ENCODE measurements around the gene ZFYVE26. TPM values are rescaled to one million over a fixed set of nuclear protein-coding genes. Genes with fewer than 3 reads are reported as not detected.

ZFYVE26 gene
- total RNA-seq, 1 experiment from 2014 or later, result 13.2 TPM

DNA sequence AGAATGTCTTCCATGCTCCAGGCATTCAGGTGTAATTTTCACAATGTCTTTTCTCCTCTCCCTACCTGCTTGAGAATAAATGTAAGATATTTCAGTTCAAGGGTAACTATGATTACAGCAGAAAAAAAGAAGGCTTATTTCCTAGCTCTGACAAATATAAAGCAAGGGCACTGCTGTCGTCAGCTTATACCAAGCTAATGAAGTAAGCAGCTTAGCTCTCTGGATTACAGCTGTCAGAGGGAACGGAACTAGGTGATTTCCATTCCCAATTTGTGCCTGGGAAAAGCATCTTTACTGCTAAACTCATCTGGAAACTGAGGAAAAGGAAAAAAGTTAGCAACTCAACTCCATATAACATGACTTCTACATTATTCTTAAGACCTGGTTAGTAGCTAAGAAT is 56.5 kb downstream of the ZFYVE26 start:
- H3K4me2 ChIP-seq (ENCODE audit: low read length), result no peak overlapping the region
- no peak overlapping the region for H3K27ac ChIP-seq (ENCODE audit: low read depth, low read length)
- H3K79me2 ChIP-seq (ENCODE audit: insufficient read depth, low read length), result no peaks in the 10 kb centered on the region
- RAD21 ChIA-PET (ENCODE audit: low non-redundant PET in 1 of 2, low total read pairs in 2 of 2, uncharacterized antibody in 2 of 2, unreplicated experiment in 2 of 2), result no interaction called here
- H3K4me3 ChIP-seq (replicated peaks in 1 of 2; ENCODE audit: low read depth in 1 of 2, low read length in 2 of 2), result no peak overlapping the region
- TF ChIP-seq ZFX (IDR thresholded peaks at IDR 0.05) (no peak), EGR1 (IDR thresholded peaks at IDR 0.05; ENCODE audit: low read depth) (no peak), JUND (IDR thresholded peaks at IDR 0.05) (no peak), CBX3 (IDR thresholded peaks at IDR 0.05; ENCODE audit: low read depth) (no peak), RAD21 (IDR thresholded peaks at IDR 0.05; ENCODE audit: low read depth) (no peak), SP1 (IDR thresholded peaks at IDR 0.05; ENCODE audit: low read depth) (no peak), POLR2AphosphoS5 (IDR thresholded peaks at IDR 0.05; ENCODE audit: low read depth, low read length) (no peak), EZH2 (IDR thresholded peaks at IDR 0.05) (no peak)
- TF ChIP-seq, protein P1, sequence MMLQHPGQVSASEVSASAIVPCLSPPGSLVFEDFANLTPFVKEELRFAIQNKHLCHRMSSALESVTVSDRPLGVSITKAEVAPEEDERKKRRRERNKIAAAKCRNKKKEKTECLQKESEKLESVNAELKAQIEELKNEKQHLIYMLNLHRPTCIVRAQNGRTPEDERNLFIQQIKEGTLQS (IDR thresholded peaks at IDR 0.05), result no peak
- intact Hi-C loops (cut with micrococcal nuclease), result no loop called here
- no peaks in the 10 kb centered on the region for H3K9me3 ChIP-seq (ENCODE audit: control insufficient read depth in 1 of 2, insufficient read depth in 1 of 2, low read depth in 1 of 2, low read length in 2 of 2)
- H3K27me3 ChIP-seq (ENCODE audit: insufficient read depth, low read length), result no peaks in the 10 kb centered on the region
- POLR2A ChIA-PET, result no interaction called here
- CTCF ChIA-PET, result no interaction called here
- H2AFZ ChIP-seq (ENCODE audit: low read depth, low read length, poor library complexity, severe bottlenecking), result no peak overlapping the region
- no peaks in the 10 kb centered on the region for H3K36me3 ChIP-seq (ENCODE audit: control insufficient read depth in 1 of 2, insufficient read depth in 2 of 2, low read length in 2 of 2)
- BruUV-seq (replicated peaks), result no TSS peak
- H3K9me2 ChIP-seq (ENCODE audit: insufficient read depth), result no peaks in the 10 kb centered on the region
- DNase-seq (ENCODE audit: low read depth, low spot score) (no peak), ATAC-seq (no peak)
- H3K9ac ChIP-seq (ENCODE audit: low read length), result no peak overlapping the region
- no peaks in the 10 kb centered on the region for H3K4me1 ChIP-seq (ENCODE audit: control insufficient read depth in 1 of 2, insufficient read depth in 2 of 2, low read length in 2 of 2)
- H4K20me1 ChIP-seq (ENCODE audit: insufficient read depth), result no peaks in the 10 kb centered on the region

DNA sequence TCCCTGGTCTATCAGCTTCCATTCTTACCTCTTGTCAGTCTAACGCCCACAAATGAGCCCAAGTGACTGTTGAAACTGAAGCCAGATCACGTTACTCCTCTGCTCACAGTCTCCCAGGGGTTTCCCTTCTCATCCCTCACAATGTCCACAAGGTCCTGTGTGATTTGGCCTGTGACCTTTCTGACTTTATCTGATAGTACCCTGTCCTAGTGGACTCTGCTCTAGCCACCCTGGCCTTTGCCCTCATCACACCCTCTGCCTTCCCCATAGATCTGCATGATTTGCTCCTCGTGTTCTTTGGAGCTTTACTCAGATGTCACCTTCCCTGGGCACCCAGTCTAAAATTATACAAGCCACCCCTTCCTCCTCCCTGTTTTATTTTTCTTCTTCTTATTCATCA is 59.2 kb downstream of the ZFYVE26 start:
- Histone ChIP-seq H3K9ac (ENCODE audit: low read length) (no peak overlapping the region), H3K27ac (ENCODE audit: low read depth, low read length) (no peak overlapping the region), H3K9me2 (ENCODE audit: insufficient read depth) (no peaks in the 10 kb centered on the region), H3K36me3 (ENCODE audit: control insufficient read depth in 1 of 2, insufficient read depth in 2 of 2, low read length in 2 of 2) (peaks cover 2 to 3% of the 10 kb centered on the region in 2 experiments; a peak in 1 of 4 replicates), H3K4me2 (ENCODE audit: low read length) (no peak overlapping the region), H2AFZ (ENCODE audit: low read depth, low read length, poor library complexity, severe bottlenecking) (no peak overlapping the region), H4K20me1 (ENCODE audit: insufficient read depth) (no peaks in the 10 kb centered on the region), H3K4me3 (replicated peaks in 1 of 2; ENCODE audit: low read depth in 1 of 2, low read length in 2 of 2) (no peak overlapping the region), H3K9me3 (ENCODE audit: control insufficient read depth in 1 of 2, insufficient read depth in 1 of 2, low read depth in 1 of 2, low read length in 2 of 2) (no peaks in the 10 kb centered on the region), H3K27me3 (ENCODE audit: insufficient read depth, low read length) (no peaks in the 10 kb centered on the region), H3K4me1 (ENCODE audit: control insufficient read depth in 1 of 2, insufficient read depth in 2 of 2, low read length in 2 of 2) (no peaks in the 10 kb centered on the region), H3K79me2 (ENCODE audit: insufficient read depth, low read length) (no peaks in the 10 kb centered on the region)
- no TSS peak for BruUV-seq (replicated peaks)
- ATAC-seq (no peak), DNase-seq (ENCODE audit: low read depth, low spot score) (no peak)
- intact Hi-C loops (cut with micrococcal nuclease), result no loop called here
- ChIA-PET CTCF (no interaction called here), POLR2A (no interaction called here), RAD21 (ENCODE audit: low non-redundant PET in 1 of 2, low total read pairs in 2 of 2, uncharacterized antibody in 2 of 2, unreplicated experiment in 2 of 2) (interaction anchor here in 1 of 2 experiments (0.5 kb wide), 1 partner anchor 12 kb away, joined by 3 read pairs; no protein-coding TSS in a partner anchor)
- TF ChIP-seq SP1 (IDR thresholded peaks at IDR 0.05; ENCODE audit: low read depth) (no peak), RAD21 (IDR thresholded peaks at IDR 0.05; ENCODE audit: low read depth) (no peak), TCF7L2 (IDR thresholded peaks at IDR 0.05; ENCODE audit: borderline replicate concordance, extremely low read depth, insufficient read depth, insufficient read length) (no peak), FOSL1 (IDR thresholded peaks at IDR 0.05; ENCODE audit: low read depth) (no peak), JUND (IDR thresholded peaks at IDR 0.05) (no peak), POLR2AphosphoS5 (IDR thresholded peaks at IDR 0.05; ENCODE audit: low read depth, low read length) (no peak), SIN3A (IDR thresholded peaks at IDR 0.05; ENCODE audit: low read depth) (no peak), CBX3 (IDR thresholded peaks at IDR 0.05; ENCODE audit: low read depth) (no peak), ZNF274 (IDR thresholded peaks at IDR 0.05; ENCODE audit: low read depth, low read length) (no peak)
- TF ChIP-seq, protein P2, sequence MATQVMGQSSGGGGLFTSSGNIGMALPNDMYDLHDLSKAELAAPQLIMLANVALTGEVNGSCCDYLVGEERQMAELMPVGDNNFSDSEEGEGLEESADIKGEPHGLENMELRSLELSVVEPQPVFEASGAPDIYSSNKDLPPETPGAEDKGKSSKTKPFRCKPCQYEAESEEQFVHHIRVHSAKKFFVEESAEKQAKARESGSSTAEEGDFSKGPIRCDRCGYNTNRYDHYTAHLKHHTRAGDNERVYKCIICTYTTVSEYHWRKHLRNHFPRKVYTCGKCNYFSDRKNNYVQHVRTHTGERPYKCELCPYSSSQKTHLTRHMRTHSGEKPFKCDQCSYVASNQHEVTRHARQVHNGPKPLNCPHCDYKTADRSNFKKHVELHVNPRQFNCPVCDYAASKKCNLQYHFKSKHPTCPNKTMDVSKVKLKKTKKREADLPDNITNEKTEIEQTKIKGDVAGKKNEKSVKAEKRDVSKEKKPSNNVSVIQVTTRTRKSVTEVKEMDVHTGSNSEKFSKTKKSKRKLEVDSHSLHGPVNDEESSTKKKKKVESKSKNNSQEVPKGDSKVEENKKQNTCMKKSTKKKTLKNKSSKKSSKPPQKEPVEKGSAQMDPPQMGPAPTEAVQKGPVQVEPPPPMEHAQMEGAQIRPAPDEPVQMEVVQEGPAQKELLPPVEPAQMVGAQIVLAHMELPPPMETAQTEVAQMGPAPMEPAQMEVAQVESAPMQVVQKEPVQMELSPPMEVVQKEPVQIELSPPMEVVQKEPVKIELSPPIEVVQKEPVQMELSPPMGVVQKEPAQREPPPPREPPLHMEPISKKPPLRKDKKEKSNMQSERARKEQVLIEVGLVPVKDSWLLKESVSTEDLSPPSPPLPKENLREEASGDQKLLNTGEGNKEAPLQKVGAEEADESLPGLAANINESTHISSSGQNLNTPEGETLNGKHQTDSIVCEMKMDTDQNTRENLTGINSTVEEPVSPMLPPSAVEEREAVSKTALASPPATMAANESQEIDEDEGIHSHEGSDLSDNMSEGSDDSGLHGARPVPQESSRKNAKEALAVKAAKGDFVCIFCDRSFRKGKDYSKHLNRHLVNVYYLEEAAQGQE (IDR thresholded peaks at IDR 0.05; ENCODE audit: low read depth), result no peak
- TF ChIP-seq, protein P3, sequence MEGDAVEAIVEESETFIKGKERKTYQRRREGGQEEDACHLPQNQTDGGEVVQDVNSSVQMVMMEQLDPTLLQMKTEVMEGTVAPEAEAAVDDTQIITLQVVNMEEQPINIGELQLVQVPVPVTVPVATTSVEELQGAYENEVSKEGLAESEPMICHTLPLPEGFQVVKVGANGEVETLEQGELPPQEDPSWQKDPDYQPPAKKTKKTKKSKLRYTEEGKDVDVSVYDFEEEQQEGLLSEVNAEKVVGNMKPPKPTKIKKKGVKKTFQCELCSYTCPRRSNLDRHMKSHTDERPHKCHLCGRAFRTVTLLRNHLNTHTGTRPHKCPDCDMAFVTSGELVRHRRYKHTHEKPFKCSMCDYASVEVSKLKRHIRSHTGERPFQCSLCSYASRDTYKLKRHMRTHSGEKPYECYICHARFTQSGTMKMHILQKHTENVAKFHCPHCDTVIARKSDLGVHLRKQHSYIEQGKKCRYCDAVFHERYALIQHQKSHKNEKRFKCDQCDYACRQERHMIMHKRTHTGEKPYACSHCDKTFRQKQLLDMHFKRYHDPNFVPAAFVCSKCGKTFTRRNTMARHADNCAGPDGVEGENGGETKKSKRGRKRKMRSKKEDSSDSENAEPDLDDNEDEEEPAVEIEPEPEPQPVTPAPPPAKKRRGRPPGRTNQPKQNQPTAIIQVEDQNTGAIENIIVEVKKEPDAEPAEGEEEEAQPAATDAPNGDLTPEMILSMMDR (IDR thresholded peaks at IDR 0.05 in 2 of 3, conservative IDR thresholded peaks at IDR 0.05 in 1 of 3; ENCODE audit: borderline replicate concordance in 1 of 3, insufficient read depth in 1 of 3, low read depth in 2 of 3, low read length in 2 of 3), result no peak
- TF ChIP-seq, protein P1 (IDR thresholded peaks at IDR 0.05), result no peak
